ENCODE results near the gene GLT1D1. TPM values are rescaled to one million over a fixed set of nuclear protein-coding genes. Genes with fewer than 3 reads are reported as not detected.
A peak's percentile ranks its signal among the peaks of the same experiment; 100 is the strongest.

Gene GLT1D1
- total and polyA plus RNA-seq, 5 donors, result 0.07 to 0.44 (median 0.38) TPM; not detected in 1

DNA sequence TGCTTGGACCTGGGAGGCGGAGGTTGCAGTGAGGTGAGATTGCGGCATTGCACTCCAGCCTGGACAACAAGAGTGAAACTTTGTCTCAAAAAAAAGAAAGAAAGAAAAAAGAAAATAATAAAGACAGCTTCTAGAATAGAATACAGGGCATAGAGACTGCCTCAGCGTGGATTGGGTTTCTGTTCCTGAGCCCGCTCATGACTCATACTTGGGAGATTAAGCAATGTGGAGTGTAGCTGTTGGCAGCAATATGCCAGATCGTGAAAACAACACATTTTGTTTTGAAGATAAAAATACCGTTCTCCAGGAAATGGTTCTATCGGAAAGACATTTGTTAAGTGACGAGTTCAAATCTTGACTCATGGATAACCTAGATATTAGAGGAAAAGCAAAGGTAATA lies 67.2 kb downstream of the GLT1D1 start:
- ATAC-seq (peak; percentile 90 to 96), DNase-seq (peak in 1 of 3 donors; percentile 26)
- Histone ChIP-seq H3K4me1 (ENCODE audit: control insufficient read depth, insufficient read depth, low read length) (no peaks in the 10 kb centered on the region), H3K27me3 (ENCODE audit: control insufficient read depth, insufficient read depth) (no peaks in the 10 kb centered on the region), H3K9me3 (ENCODE audit: control insufficient read depth, low read length) (no peaks in the 10 kb centered on the region), H3K27ac (ENCODE audit: low read length) (no peak overlapping the region), H3K4me3 (ENCODE audit: low read length) (no peak overlapping the region)
- intact Hi-C loops (cut with DNase I), result no loop called here
- 43% methylated on average over 8 of the region's 8 CpGs for WGBS

GRCh38 chr12:128928361-128928760 lies 75.1 kb downstream of the GLT1D1 start:
- intact Hi-C loops (cut with DNase I), result no loop called here
- no peaks in the 10 kb centered on the region for H3K4me1 ChIP-seq (ENCODE audit: control insufficient read depth, insufficient read depth, low read length)
- H3K27ac ChIP-seq (ENCODE audit: low read length), result no peak overlapping the region
- no peaks in the 10 kb centered on the region for H3K27me3 ChIP-seq (ENCODE audit: control insufficient read depth, insufficient read depth)
- DNase-seq (no peak), ATAC-seq (no peak)
- no peak overlapping the region for H3K4me3 ChIP-seq (ENCODE audit: low read length)
- no peaks in the 10 kb centered on the region for H3K9me3 ChIP-seq (ENCODE audit: control insufficient read depth, low read length)
- WGBS, result 79% methylated on average over 12 of the region's 12 CpGs

- H3K27ac ChIP-seq (ENCODE audit: low read length), result no peak overlapping the region
- H3K9me3 ChIP-seq (ENCODE audit: control insufficient read depth, low read length), result no peaks in the 10 kb centered on the region
- H3K4me1 ChIP-seq (ENCODE audit: control insufficient read depth, insufficient read depth, low read length), result no peaks in the 10 kb centered on the region
- intact Hi-C loops (cut with DNase I), result no loop called here
- 85% methylated on average over 12 of the region's 12 CpGs for WGBS
- H3K4me3 ChIP-seq (ENCODE audit: low read length), result no peak overlapping the region
- DNase-seq (no peak), ATAC-seq (no peak)
- H3K27me3 ChIP-seq (ENCODE audit: control insufficient read depth, insufficient read depth), result no peaks in the 10 kb centered on the region
Measured at GRCh38 chr12:128929057-128929456, 75.8 kb downstream of the GLT1D1 start.

GRCh38 chr12:128930606-128931005 lies 77.3 kb downstream of the GLT1D1 start:
- no peak overlapping the region for H3K27ac ChIP-seq (ENCODE audit: low read length)
- no peak overlapping the region for H3K4me3 ChIP-seq (ENCODE audit: low read length)
- DNase-seq (no peak), ATAC-seq (no peak)
- WGBS, result 69% methylated on average over 13 of the region's 13 CpGs
- H3K27me3 ChIP-seq (ENCODE audit: control insufficient read depth, insufficient read depth), result no peaks in the 10 kb centered on the region
- intact Hi-C loops (cut with DNase I), result no loop called here
- H3K9me3 ChIP-seq (ENCODE audit: control insufficient read depth, low read length), result no peaks in the 10 kb centered on the region
- no peaks in the 10 kb centered on the region for H3K4me1 ChIP-seq (ENCODE audit: control insufficient read depth, insufficient read depth, low read length)

DNA sequence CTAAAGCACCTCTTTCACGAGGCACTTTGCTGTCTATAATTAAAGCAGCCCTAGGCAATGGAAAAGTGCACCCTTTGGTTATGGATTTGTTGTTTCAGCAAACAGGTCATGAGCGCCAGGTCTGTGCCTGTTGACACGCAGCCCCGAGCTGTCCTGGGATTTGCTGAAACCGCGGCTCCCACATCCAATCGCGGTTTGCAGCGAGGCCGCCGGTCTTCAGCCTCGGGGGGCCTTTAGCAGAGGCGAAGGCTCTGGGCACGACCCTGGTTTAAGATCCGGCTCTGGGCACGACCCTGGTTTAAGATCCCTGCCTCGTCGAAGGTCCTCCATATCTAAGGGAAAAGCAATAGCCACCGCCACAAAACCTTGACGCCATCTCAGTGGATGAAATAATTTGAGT lies 79.2 kb downstream of the GLT1D1 start:
- Histone ChIP-seq H3K9me3 (ENCODE audit: control insufficient read depth, low read length) (no peaks in the 10 kb centered on the region), H3K4me1 (ENCODE audit: control insufficient read depth, insufficient read depth, low read length) (no peaks in the 10 kb centered on the region), H3K27ac (ENCODE audit: low read length) (no peak overlapping the region), H3K4me3 (ENCODE audit: low read length) (no peak overlapping the region), H3K27me3 (ENCODE audit: control insufficient read depth, insufficient read depth) (no peaks in the 10 kb centered on the region)
- 83% methylated on average over 20 of the region's 20 CpGs for WGBS
- ATAC-seq (no peak), DNase-seq (no peak)
- intact Hi-C loops (cut with DNase I), result no loop called here

- ATAC-seq (no peak), DNase-seq (no peak)
- no peaks in the 10 kb centered on the region for H3K27me3 ChIP-seq (ENCODE audit: control insufficient read depth, insufficient read depth)
- WGBS, result 75% methylated on average over 27 of the region's 27 CpGs
- H3K27ac ChIP-seq (ENCODE audit: low read length), result no peak overlapping the region
- H3K4me1 ChIP-seq (ENCODE audit: control insufficient read depth, insufficient read depth, low read length), result no peaks in the 10 kb centered on the region
- no peak overlapping the region for H3K4me3 ChIP-seq (ENCODE audit: low read length)
- no peaks in the 10 kb centered on the region for H3K9me3 ChIP-seq (ENCODE audit: control insufficient read depth, low read length)
- intact Hi-C loops (cut with DNase I), result no loop called here
Measured at GRCh38 chr12:128933039-128933438, 79.8 kb downstream of the GLT1D1 start.

DNA sequence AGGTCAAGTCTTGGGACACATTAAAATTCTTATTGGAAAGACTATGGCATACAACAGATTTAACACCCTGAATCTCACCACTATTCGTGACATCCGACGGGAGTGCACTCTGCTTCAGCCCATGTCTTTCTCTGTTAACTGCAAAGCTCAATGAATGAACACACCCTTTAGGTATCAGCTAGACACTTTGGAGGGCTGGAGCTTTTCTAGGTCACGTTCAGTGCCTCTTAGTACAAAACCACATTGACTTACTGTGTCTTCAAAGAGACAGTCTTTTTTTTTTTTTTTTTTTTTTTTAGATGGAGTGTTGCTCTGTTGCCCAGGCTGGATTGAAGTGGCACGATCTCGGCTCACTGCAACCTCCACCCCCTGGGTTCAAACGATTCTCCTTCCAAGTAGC lies 80.6 kb downstream of the GLT1D1 start:
- 89% methylated on average over 7 of the region's 7 CpGs for WGBS
- H3K4me1 ChIP-seq (ENCODE audit: control insufficient read depth, insufficient read depth, low read length), result no peaks in the 10 kb centered on the region
- DNase-seq (no peak), ATAC-seq (no peak)
- no peaks in the 10 kb centered on the region for H3K27me3 ChIP-seq (ENCODE audit: control insufficient read depth, insufficient read depth)
- intact Hi-C loops (cut with DNase I), result no loop called here
- H3K27ac ChIP-seq (ENCODE audit: low read length), result no peak overlapping the region
- H3K9me3 ChIP-seq (ENCODE audit: control insufficient read depth, low read length), result no peaks in the 10 kb centered on the region
- no peak overlapping the region for H3K4me3 ChIP-seq (ENCODE audit: low read length)

- intact Hi-C loops (cut with DNase I), result no loop called here
- WGBS, result 76% methylated on average over 5 of the region's 5 CpGs
- H3K27ac ChIP-seq (ENCODE audit: low read length), result no peak overlapping the region
- ATAC-seq, result no peak
- H3K27me3 ChIP-seq (ENCODE audit: control insufficient read depth, insufficient read depth), result no peaks in the 10 kb centered on the region
- no peaks in the 10 kb centered on the region for H3K9me3 ChIP-seq (ENCODE audit: control insufficient read depth, low read length)
- no peaks in the 10 kb centered on the region for H3K4me1 ChIP-seq (ENCODE audit: control insufficient read depth, insufficient read depth, low read length)
- no peak overlapping the region for H3K4me3 ChIP-seq (ENCODE audit: low read length)
- no peak for DNase-seq
Measured at GRCh38 chr12:128938886-128939285, 85.6 kb downstream of the GLT1D1 start.

DNA sequence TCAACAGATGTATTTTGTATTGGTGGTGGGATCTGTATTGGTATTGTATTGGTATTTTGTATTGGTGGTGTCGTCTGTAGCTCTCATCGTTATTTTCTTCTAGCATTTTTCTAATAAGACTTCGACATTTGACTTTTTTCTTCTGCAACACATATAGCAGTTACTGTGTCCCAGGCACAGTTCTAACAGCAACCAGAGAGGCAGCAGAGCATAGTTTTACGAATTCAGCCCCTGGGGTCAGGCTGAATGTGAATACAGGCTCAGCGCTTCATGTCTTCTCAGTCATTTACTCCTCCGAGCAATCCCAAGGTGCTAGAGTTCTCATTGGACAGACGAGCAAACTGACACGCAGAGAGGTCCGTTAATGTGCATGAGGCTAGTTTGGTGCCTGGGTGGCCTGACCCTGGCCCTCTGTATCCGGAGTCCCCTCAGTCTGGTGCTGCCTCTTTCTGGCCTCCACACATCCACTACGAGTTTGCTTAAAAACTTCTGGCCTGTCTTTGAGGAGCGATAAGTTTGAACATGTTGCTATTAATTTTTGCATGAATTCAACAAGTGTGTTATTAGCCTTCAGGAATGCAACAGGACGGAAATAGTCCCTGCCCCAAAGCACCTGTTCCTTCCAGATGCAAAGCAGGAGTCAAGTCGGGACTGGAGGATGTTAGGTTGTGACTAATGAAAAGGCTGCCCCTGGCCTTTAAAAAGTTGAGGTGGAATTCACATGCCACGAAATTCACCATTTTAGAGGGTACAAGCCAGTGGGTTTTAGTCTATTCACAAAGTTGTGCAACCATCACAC lies 87.0 kb downstream of the GLT1D1 start:
- DNase-seq, result no peak
- Histone ChIP-seq H3K9me3 (ENCODE audit: control insufficient read depth, low read length) (no peaks in the 10 kb centered on the region), H3K4me1 (ENCODE audit: control insufficient read depth, insufficient read depth, low read length) (no peaks in the 10 kb centered on the region), H3K27ac (ENCODE audit: low read length) (no peak overlapping the region), H3K4me3 (ENCODE audit: low read length) (no peak overlapping the region), H3K27me3 (ENCODE audit: control insufficient read depth, insufficient read depth) (no peaks in the 10 kb centered on the region)
- 88% methylated on average over 15 of the region's 15 CpGs for WGBS
- no peak for ATAC-seq
- intact Hi-C loops (cut with DNase I), result no loop called here

- WGBS, result 74% methylated on average over 5 of the region's 5 CpGs
- H3K4me3 ChIP-seq (ENCODE audit: low read length), result no peak overlapping the region
- H3K9me3 ChIP-seq (ENCODE audit: control insufficient read depth, low read length), result no peaks in the 10 kb centered on the region
- H3K4me1 ChIP-seq (ENCODE audit: control insufficient read depth, insufficient read depth, low read length), result no peaks in the 10 kb centered on the region
- DNase-seq, result no peak
- H3K27ac ChIP-seq (ENCODE audit: low read length), result no peak overlapping the region
- intact Hi-C loops (cut with DNase I), result no loop called here
- no peaks in the 10 kb centered on the region for H3K27me3 ChIP-seq (ENCODE audit: control insufficient read depth, insufficient read depth)
- ATAC-seq, result no peak
Measured at GRCh38 chr12:128940974-128941373, 87.7 kb downstream of the GLT1D1 start.

DNA sequence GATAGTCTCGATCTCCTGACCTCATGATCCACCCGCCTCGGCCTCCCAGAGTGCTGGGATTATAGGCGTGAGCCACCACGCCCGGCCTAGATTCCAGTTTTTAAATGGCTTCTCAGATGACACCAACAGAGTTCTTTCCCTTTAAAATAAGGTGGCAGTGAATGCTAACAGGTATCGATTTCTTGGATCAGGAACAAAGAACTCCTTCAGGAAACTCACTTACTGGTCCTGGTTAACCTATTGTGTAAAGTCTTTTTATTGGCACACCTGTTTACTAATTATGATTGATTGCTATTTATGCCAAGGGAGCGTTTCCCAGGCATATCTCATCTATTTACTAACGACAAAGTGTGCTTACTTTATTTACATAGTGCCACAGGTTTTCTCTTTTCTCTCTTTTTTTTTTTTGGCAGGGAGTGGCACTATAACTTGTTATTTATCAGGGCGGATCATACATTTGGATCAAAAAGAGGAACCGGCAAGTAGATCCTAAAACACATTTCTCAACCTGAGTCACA lies 89.7 kb downstream of the GLT1D1 start:
- ATAC-seq, result no peak
- H3K4me3 ChIP-seq (ENCODE audit: low read length), result no peak overlapping the region
- no peaks in the 10 kb centered on the region for H3K27me3 ChIP-seq (ENCODE audit: control insufficient read depth, insufficient read depth)
- H3K4me1 ChIP-seq (ENCODE audit: control insufficient read depth, insufficient read depth, low read length), result no peaks in the 10 kb centered on the region
- 89% methylated on average over 11 of the region's 11 CpGs for WGBS
- no peak overlapping the region for H3K27ac ChIP-seq (ENCODE audit: low read length)
- no peaks in the 10 kb centered on the region for H3K9me3 ChIP-seq (ENCODE audit: control insufficient read depth, low read length)
- DNase-seq, result no peak
- intact Hi-C loops (cut with DNase I), result no loop called here
